ENCODE results near the gene ZDBF2.
A peak's percentile ranks its signal among the peaks of the same experiment; 100 is the strongest.
"Not testable (repeated sequence)": the region's sequence is repeated elsewhere in the genome, so short reads cannot be mapped to it uniquely, and the experiment has no call there.

The ZDBF2 gene

GRCh38 chr2:206260188-206261012 is 14.1 kb upstream of the ZDBF2 start:
- DNase-seq: no peak

DNA sequence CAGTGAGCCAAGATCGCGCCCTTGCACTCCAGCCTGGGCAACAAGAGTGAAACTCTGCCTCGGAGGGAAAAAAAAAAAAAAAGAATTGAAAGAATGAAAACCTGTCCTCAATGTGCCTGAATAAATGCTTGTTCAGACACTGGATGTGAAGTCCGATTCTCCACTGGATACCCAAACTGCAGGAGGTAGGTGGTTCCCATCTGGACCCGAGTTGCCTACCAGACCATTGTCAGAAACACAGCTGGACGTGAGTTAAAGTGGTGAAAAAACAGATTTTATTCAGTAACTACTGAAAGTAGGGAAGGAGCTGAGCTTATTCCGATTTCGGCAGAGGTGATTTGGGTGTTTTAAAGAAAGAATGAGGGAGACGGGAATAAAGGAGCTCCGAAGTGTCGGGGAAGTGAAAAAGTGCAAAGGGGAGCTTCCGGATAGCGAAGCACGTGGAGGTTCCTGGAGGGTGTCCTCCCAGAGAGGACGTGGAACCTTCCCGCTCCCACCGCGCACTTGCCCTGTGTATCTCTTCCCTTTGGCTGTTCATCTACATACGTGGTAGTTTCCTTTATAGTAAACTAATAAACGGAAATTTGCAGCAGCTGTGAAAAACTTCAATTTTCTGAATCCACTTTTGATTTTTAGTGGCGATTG is 10.4 kb upstream of the ZDBF2 start:
- DNase-seq: no peak

DNA sequence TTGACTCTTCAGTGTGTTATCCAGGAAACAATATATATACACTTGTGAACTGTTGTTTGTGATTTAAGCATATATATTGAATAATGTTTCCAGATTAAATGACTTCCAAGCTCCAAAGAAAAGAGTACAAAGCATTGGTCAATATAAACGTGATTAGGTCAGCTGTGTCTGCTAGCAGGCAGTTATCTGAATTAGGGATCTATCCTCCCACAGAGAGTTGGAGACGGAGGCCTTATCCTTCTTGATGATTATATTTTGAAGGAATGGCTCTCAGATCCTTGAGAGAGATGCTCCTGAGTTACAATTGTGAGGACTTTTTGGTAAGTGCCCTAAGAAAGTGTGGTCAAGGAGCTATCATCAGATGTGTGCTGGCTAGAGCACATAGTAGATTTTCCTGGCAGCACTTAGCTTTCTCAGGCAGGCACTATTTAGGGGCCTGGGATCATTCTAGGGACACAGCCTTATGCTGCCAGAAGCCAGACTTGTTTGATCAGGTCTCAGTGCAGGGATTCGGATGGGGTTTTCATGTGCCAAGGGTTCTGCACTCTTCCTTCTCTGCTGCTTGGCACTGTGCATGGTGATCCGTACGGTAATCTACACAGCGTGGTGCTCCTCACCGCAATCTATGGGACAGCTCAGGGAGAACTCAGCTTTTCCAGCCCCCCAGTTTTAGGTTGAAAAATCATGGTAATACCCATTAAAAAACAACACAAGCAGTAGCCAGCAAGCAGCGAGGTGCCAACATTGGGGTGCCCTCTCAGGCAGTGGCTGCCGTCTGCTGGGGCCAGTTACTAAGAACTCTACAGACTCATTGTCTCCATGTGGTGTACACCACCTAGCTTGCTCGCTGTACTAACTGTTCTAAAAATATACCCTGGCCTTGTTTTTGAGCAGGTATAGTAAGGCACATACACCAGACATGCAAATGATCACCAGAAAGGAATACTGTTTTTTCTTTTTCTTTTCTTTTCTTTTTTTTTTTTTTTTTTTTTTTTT is 8.0 kb upstream of the ZDBF2 start:
- no peak for DNase-seq

DNA sequence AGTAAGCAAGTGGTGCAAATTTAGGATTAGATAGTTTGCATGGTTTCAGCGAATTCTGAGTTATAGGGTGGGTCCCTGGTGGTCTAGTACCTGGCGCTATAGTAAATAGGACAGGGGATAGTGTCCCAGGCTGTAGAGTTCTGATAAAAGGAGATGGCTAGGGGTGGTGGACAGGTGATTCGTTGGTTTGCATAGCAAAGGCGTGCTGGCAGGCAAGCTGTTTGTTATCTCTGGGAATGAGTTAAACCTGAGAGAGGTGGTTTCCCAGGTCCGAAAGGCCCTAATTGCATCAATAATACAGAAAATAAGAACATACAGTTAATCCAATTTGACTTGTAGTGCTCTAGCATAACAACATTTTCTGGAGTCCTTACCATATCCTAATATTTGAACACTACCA is 6.9 kb upstream of the ZDBF2 start:
- DNase-seq: no peak

- no peak for DNase-seq
These were observed 3.4 kb upstream of the ZDBF2 start for GRCh38 chr2:206271065-206271464.

DNA sequence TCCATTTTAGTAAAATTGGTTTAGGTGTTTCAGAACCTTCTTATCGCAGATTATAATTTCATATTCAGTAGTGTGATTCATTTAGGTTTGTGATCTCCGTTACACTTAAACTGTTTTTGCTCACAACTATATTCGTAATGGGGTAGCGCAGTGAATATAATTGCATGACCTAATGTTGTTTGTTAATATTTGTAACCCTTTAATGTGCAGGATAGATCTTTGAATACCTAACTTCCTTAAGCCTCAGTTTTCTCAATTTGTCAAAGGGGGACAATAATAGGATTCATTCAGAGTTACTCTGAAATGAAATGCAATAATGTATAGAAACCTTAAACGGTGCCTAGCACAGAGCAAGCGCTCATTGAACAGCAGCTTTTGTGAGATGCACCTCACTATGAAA is 558 bp upstream of the ZDBF2 start:
- DNase-seq: no peak

GRCh38 chr2:206275312-206276055 is 1.0 kb downstream of the ZDBF2 start:
- DNase-seq: peak; percentile 23

DNA sequence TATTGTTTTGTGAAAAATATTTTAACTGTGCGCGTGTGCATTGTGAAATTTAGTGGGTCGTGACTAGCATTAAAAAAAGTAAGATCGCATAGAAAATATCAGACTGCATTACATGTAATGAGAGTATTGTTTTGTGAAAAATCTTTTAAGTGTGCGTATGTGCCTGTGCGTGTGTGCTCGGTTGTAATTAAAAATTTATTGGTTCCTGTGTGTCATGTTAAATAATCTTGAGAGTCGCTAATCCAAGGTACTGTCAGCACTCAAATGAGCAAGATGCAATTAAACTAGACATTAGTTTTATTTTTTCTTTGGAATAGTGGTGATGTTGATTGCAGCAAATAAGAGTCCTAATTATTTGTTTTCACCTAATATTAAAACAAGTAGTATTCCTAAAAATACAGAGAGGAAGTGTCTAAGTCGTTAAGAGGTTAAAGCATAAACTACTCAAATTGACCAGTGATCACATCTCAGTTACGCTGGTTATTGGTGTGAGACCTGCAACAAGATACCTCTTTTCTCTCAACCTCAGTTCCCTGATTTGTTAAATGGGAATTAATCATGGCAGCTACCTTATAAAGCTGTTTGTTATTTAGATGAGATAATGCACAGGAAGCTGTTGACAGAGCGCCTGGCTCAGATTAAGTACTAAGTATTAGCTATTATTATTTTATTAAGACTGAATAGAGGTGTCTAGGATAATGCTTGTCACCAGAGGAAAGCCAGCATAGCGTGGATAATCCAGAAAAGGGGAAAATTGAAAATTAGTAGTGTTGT is 1.9 kb downstream of the ZDBF2 start:
- DNase-seq: no peak

DNA sequence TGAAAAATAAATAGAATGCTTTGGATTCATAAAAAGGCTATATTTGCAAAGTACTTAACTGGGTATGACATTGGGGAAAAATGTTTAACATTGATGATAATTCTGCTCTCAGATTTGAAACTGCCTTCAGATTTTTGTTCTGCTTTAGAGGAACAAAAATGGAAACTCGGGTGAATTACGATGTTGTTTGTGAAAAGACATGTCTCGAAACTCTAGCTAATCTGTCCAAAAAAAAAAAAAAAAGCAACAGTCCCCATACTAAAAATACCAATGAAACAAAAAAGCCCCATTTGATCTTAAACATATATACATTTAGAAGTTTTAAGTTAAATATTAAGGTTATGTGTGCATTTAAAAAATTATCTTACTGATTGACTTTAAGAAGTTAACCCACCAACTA is 3.0 kb downstream of the ZDBF2 start:
- no peak for DNase-seq

- DNase-seq: no peak
These were observed 8.3 kb downstream of the ZDBF2 start for GRCh38 chr2:206282746-206283145.

GRCh38 chr2:206287197-206287596 is 12.7 kb downstream of the ZDBF2 start:
- no peak for DNase-seq

DNA sequence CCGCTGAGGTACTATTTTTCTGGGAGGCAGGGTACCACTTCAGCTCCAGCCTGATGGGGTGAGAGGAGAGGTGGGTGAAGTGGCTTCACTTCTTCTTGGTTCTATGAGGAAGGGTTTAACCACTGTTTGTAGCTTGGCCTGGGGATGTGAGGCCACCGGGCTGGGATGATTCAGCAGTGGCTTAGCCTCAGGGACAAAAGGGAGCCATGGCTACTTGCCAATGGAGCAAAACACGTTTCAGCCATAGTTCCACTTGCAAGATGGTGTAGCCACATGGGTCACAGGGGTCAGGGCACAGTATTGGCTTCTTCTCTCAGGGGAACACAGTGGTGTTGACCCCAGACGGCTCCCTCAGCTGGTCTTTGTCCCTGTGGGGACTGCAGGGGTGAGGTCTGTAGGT is 14.9 kb downstream of the ZDBF2 start:
- DNase-seq: no peak

DNA sequence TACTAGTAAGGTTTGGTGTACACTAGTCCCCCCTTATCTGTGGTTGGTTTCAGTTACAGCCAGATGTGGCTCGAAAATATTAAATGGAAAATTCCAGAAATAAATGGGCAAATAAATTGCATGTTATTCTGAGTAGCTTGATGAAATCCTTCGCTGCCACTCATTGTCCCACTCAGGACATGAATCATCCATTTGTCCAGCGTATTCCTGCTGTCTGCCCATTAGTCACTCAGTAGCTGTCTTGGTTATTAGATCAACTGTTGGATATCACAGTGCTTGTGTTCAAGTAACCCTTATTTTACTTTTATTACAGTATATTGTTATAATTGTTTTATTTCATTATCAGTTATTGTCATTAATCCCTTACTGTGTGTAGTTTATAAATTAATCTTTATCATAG is 21.7 kb downstream of the ZDBF2 start:
- DNase-seq: no peak

GRCh38 chr2:206299608-206300007 is 25.1 kb downstream of the ZDBF2 start:
- not testable (repeated sequence) for DNase-seq

DNA sequence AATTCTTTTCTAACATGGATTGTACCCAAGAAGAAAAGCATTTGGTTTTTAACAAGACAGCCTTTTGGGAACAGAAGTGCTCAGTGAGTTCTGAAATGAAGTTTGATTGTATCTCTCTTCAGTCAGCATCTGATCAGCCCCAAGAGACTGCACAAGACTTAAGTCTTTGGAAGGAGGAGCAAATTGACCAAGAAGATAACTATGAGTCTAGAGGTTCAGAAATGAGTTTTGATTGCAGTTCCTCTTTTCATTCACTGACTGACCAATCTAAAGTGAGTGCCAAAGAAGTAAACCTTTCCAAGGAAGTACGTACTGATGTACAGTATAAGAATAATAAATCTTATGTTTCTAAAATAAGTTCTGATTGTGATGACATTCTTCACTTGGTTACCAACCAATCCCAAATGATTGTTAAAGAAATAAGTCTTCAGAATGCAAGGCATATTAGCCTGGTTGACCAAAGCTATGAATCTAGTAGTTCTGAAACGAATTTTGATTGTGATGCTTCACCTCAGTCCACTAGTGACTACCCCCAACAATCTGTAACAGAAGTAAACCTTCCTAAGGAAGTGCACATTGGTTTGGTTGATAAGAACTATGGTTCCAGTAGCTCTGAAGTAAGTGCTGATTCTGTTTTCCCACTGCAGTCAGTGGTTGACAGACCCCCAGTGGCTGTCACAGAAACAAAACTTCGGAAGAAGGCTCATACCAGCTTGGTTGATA is 31.2 kb downstream of the ZDBF2 start:
- no peak for DNase-seq

GRCh38 chr2:206311026-206311425 is 36.6 kb downstream of the ZDBF2 start:
- no peak for DNase-seq

DNA sequence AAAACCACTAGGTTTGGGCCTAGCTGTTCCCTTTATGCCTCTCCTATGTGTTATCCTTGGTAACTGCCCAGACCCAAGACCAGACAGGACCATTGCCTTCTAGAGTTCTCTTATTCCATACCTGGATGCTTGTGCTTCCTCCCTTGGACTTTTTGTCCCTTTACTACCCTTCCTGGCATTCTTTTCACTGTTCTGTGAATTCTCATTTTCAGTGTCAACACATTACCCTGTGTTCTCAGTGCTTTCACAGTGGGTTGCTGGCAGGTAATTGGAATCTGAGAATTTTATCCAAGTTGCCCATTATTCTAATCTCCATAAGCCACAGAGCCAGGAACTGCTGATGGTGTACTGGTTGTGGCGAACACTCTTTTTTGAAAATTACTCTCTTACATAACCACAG is 41.7 kb downstream of the ZDBF2 start:
- DNase-seq: no peak

GRCh38 chr2:206323033-206323432 is 48.6 kb downstream of the ZDBF2 start:
- no peak for DNase-seq

DNA sequence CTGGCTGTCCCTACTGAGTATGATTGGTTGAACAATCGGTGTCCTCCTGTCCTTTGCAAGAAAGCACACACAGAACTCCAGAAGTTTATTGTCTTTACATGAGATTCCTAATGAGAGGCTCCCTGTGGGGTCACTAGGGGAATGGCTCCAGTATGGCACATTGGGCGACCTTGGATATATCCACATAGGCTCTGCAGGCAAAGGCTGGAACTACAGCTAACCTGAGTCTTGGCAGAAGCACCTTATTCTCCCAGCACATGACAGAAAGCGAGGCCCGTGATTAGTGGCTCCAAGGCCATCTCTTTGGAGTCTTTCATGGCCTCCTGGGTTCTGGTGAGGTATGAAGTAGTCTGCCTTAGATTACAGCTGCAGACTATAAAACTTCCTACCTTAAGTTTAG is 49.0 kb downstream of the ZDBF2 start:
- DNase-seq: no peak

- DNase-seq: no peak
These were observed 50.4 kb downstream of the ZDBF2 start for GRCh38 chr2:206324869-206325268.

DNA sequence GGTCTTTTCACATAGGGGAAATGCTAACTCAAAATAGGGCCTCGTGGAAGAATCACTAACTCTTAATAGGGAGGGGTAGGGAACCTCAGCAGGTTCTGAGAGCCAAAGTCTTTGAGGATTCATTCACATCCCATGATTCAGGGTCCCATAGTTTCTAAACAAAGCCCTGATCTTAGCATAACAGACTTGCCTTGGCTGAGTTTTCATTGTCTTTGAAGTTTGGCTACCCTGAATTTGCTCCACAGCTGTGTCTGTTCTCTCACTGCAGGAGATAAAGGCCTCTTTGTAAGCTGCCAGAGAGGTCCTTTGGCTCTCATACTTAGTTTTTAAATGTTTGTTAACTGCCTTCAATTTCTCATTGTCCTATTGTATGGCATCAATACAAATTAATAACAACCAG is 54.5 kb downstream of the ZDBF2 start:
- DNase-seq: no peak
